Stimulated activated CD8-positive, alpha-beta memory T cell treated with anti-CD3 and anti-CD28 coated beads, Interleukin-7, amount 100 ng/mL, for 48 hours (primary cell): ENCODE results near the gene PADI3.

Experiments
- DNase-seq, 2 donors: peaks; one replicate each; pipeline ENCODE4 v3.0.0-alpha.2; 2020; ENCODE audit warnings: low read depth in 1 of 2; ENCODE audit errors: extremely low read depth in 1 of 2

The PADI3 gene

GRCh38 chr1:17270891-17271765 lies 22.2 kb downstream of the PADI3 start:
- DNase-seq: no peak

- no peak for DNase-seq
Observed at GRCh38 chr1:17272066-17272465, 23.2 kb downstream of the PADI3 start.

DNA sequence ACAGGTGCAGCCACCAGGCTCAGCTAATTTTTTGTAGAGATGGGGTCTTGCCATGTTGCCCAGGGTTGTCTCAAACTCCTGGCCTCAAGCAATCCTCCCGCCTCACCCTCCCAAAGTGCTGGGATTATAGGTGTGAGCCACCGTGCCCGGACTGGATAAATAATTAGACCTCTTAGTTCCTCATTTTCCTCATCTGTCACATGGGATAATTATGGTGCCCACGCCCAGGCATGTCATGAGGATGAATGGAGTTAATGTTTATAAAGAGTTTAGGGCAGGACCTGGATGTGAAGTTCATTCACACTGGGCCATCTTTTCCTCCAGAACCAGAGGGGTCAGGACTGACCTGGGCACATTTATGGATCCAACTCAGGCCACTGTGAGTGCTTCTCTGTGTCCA lies 23.7 kb downstream of the PADI3 start:
- no peak for DNase-seq

DNA sequence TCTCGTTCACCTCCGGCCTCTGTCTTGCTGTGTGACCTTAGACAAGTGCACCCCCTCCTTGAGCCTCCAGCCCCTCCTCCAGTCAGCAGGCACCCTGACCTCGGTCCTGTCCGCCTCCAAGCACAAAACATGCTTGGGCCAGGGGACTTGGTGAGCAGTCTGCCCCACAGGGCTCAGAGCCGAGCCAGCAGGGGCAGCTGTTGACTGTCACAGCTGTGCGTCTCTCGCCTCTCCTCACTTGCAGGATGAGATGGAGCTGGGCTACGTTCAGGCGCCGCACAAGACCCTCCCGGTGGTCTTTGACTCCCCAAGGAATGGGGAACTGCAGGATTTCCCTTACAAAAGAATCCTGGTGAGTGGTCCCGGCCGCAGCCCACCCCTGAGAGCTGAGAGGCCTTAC lies 24.2 kb downstream of the PADI3 start:
- DNase-seq: no peak

- DNase-seq: peak; percentile 13 to 14
Observed at GRCh38 chr1:17274186-17275170, 25.6 kb downstream of the PADI3 start.

- no peak for DNase-seq
Observed at GRCh38 chr1:17276568-17276967, 27.7 kb downstream of the PADI3 start.

DNA sequence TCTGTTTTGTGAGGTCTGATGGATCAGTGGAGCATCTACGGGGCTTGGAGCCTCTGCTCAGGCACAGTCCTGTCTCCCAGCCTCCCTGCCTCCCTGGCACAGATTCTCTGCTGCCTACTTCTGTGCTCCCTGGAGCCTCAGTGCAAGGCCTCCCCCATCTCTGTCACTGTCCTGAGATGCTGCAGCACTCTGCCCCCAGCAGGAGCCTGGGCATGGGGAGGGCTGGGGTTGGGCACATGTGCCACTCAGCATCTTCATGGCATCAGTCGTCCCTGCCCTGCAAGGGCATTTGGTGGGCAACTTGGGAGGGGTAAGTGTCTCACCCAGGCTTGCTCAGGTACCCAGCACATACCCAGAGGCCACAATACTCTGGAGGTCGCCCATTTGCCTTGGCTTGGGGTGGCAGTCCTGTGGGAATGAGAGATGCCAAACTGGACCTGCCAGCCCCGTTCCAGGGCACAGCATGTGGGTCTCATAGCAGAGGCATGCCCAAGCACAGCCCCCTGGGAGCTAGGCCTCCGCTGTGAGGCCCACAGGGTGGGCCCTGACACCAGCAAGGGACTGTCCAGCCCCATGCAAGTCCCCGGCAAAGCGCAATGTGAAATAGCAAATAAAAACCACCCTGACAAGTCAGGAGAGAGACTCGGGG lies 28.7 kb downstream of the PADI3 start:
- DNase-seq: no peak

DNA sequence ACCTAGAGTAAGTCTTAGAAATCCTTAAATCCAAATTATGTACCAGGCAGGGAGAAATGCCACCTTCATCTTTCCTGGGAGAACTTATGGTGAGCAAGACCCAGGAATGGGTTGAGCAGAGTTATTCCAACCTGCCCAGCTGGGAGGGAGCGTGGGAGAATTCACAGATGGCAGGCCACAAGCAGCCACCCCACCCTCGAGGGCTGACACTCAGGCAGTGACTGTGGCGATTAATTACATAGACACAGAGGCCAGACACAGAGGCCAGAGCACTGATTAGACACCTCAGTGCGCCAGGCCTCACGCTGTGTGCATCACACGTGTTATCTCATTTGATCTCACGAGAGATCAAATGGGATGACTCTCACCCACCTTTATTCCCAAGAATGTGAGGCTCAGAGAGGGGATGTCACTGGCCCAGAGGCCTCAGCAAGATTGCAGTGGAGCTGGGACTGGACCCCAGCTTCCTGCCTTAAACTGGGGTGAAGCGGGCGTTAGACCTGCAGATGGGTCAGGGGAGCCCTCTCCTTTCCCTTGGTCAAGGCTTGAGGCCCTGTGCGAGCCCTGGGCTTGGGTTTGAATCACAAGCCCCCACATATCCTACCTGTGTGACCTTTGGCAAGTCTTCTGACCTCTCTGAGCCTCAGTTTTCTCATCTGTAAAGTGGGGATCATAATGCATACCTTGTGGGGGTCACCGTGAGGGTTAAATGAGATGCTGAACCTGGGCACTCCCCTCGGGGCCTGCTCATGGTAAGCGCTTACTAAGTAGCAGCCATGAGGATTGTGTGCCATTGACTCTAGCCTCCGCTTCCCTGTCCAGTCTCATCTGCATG lies 30.3 kb downstream of the PADI3 start:
- DNase-seq: no peak

GRCh38 chr1:17280436-17280835 lies 31.5 kb downstream of the PADI3 start:
- DNase-seq: no peak

DNA sequence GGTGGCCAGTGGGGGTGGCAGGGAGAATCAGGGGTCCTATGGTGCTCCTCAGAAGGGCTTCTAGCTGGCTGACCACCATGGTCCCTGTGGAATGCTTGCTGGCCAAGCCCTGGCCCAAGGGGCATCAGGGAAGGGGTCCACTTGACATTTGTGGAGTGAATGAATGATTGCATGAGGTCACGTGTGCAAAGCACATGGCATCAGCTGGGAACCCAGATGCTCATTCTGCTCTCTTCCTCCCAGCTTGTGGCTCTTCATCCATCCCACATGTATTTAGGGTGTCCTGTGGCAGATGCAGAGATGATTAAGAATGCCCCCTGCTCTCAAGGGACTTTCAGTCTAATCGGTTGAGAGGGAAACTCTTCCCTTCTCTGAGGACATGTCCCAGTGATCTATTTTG lies 32.0 kb downstream of the PADI3 start:
- no peak for DNase-seq

DNA sequence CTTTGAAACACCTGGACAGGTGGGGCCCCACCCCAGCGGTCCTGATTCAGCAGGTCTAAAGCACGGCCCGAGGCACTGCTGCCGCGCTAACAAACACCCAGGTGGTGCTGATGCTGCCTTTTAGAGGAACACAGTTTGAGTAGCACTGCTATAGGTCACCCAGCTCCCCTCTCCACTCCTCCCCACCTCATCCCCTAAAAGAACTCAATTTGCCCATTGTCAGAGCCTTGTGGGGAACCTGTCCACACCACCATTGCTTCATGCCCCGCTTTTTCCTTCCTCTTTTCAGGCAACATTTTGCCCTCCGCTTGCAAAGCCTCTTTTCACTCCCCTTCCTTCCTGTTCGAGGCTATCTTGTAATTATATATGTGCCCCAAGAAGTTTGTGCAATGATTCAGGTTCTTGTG lies 32.9 kb downstream of the PADI3 start:
- no peak for DNase-seq

DNA sequence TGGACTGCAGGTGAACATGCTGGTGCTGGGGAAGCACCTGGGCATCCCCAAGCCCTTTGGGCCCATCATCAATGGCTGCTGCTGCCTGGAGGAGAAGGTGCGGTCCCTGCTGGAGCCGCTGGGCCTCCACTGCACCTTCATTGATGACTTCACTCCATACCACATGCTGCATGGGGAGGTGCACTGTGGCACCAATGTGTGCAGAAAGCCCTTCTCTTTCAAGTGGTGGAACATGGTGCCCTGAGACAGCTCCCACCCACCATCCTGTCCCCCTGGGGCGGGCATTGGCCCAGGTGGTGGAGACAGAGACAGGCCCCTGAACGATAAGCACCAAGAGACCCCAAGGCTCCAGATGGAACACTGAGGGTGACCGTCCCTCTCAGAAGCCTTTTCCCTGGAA lies 33.9 kb downstream of the PADI3 start:
- DNase-seq: no peak

DNA sequence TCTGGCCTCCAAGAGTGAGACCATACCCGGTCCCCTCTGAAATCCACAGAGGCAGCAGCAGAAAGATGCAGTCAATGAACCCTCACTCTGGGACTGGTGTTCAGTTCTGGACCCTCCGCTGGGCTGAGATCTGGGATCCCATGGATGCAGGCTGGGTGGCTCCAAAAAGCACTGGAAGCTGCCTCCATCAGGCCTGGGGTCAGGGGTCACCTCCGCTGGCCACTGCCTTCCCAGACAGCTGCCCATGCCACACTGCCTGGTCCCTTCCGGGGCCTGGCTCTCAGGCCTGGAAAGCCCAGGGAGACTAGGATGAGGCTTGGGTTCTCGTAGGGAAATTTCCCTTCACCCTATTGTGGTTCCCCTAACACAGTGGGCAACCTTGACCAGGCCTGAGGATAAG lies 37.7 kb downstream of the PADI3 start:
- no peak for DNase-seq

DNA sequence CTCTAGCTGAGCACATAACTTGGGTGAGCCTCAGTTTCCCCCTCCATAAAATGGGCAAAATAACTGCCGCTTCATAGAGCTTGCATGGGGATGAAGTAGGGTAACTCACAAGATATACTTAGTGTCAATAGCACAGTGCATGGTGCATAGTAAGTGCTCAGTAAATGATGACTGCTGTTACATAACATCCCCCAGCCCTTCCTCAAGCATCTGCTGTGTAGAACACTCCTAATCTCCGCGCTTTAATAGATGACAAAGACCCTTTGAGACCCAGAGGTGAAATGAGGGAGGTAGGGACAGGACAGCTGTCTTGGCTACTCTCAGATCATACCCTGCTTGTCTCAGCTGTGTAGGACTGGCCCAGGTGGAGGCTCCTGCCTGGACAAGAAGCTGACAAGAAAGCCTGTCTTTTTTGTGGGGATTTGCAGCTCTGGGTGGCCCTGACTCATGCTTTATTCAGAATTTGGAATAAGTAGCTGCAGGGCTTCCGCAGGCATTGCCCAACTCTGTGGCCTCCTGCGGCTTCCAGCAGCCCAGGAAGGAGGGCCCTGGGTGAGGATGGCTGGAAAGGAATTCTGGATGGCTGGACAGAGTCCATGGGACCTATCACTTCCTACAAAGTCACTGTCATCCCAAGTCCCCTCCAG lies 38.4 kb downstream of the PADI3 start:
- DNase-seq: no peak

DNA sequence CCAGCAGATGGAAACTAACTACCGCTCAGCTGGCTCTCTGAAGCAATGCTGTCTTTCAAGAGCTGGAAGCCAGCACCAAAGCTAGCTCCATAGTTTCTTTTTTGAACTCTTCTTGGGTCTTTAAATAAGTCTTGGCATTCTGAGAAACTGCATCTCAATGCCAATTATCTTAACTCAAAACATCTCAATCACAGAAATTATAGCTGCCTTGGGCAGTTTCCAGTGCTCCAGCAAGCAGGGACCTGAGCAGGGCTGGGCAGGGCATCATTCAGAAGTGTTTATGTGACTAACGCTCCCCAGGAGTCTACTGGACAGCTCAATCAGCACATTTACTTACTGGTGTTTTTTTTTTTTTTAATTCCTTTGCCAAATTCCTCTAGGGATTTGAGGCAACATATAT lies 40.8 kb downstream of the PADI3 start:
- DNase-seq: no peak

DNA sequence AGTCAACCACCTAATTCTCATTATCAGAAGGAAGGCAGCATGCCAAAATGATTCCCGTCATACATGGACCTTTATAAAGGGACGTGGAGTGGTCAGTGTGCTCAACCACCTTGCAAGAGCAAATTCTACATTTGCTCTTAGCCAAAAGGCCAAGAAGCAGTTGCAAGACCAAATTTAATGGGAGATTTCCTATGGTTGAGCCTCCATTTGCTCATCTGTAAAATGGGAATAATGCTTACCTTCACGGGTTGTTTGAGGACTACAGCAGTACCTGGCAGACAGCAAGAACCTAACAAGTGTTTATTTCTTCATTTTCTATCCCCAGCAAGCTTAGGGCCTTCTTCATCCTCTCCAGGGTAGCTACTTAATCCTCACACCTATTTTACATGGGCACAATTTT lies 41.7 kb downstream of the PADI3 start:
- DNase-seq: no peak

DNA sequence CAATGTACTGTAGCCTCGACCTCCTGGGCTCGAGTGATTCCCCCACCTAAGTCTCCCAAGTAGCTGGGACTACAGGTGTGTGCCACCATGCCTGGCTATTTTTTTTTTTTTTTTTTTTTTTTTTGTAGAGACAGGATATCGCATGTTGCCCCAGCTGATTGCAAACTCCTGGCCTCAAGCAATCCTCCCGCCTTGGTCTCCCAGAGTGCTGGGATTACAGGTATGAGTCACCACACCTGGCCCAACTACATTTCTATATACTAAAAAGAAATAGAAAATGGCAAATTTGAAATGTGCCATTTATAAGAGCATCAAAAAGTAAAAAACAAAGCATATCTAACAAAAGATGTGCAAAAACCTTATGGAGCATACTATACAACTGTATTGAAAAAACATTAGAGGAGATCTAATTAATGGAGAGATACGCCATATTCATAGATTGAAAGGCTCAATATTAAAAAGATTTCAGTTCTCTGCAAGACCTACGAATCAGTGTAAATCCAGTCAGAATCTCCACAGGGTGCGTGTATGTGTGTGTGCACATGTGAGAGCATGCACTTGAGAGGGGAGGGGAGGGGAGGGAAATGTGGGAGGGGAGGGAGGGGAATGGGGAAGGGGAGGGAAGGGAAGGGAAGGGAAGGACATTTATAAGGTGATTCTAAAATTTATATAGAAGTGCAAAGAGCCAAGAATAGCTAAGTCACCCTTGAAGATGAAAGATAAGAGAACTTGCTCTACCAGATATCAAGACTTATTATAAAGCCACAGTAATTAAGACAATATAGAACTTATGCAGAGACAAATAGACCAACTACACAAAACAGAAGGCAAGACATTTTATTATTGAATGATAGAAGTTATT lies 43.6 kb downstream of the PADI3 start:
- DNase-seq: no peak

DNA sequence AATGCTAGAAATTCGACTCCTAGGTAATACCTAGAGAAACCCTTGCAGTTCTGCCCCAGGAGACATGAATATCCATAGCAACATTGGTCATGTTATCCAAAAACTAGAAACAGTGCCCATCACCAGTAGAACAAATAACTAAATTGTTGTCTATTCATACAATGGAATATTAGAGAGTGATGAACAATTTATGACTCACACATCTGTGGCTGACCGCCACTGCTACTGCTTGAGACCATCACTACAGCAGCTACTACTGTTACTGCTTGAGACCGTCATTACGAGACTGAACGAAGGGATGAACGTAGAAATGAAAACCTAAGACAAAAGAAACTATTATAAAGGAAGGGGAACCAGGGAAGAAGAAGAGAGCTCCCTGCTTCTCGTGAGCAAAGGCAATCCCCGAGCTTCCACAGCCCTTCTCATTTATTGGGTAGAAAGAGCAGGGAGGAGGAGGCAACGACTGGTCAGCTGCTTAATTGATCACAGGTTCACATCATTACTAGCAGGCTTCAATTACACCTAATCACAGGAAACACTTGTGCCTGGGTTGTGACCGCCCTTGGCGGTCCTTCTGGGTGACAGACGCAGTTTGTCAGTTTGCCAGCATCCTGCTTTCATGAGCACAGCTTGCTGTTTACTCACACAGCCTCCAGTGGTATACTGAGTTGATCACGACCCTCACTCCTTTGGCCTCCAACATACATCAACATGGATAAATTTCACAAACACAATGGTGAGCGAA lies 45.0 kb downstream of the PADI3 start:
- DNase-seq: no peak
